OCI-LY7 (cell line): ENCODE data around the gene TSPAN5. TPM values are rescaled to one million over a fixed set of nuclear protein-coding genes. Genes with fewer than 3 reads are reported as not detected.

Experiments
- BruUV-seq: library from RNA; stranded (reverse); fragments of 400-500 nt; replicated peaks from 2 replicates; lab custom pipeline; 2021; lab: Mats Ljungman, UMichigan
- CTCF ChIA-PET: fragments of 300-600 bp; sonication (Branson Sonifier 250); formaldehyde crosslinking; loops from one replicate; lab custom pipeline; 2022; ENCODE audit warnings: antibody characterized with exemption; ENCODE audit not compliant: unreplicated experiment; lab: Charles Lee
- POLR2A ChIA-PET: fragments of 300-600 bp; sonication (Branson Sonifier 250); formaldehyde crosslinking; loops from one replicate; lab custom pipeline; 2022; ENCODE audit warnings: antibody characterized with exemption; lab: Charles Lee
- DNase-seq: peaks from one replicate; pipeline ENCODE4 v3.0.0-alpha.2; 2015; ENCODE audit warnings: low spot score
- H2AFZ ChIP-seq: fragments of 200-600 bp; sonication (generic), shearing (Covaris generic); 2 replicates; pipeline ENCODE4 v1.6.1; 2014; ENCODE audit warnings: mild to moderate bottlenecking, antibody characterized with exemption, low read length, moderate library complexity
- H3K27ac ChIP-seq: fragments of 200-600 bp; sonication (generic); 2 replicates; pipeline ENCODE4 v1.5.1; 2014; ENCODE audit warnings: mixed run types, low read depth, mild to moderate bottlenecking, moderate library complexity, low read length, inconsistent platforms; ENCODE audit not compliant: poor library complexity, severe bottlenecking
- H3K36me3 ChIP-seq: fragments of 200-600 bp; sonication (generic); 2 replicates; pipeline ENCODE4 v1.6.1; 2014; ENCODE audit warnings: mild to moderate bottlenecking, antibody characterized with exemption, low read length, moderate library complexity, mixed read lengths; ENCODE audit not compliant: insufficient read depth
- H3K4me1 ChIP-seq: fragments of 200-600 bp; sonication (generic); 2 replicates; pipeline ENCODE4 v1.5.1; 2014; ENCODE audit warnings: mild to moderate bottlenecking, low read length; ENCODE audit not compliant: insufficient read depth, poor library complexity, severe bottlenecking
- H3K4me2 ChIP-seq: fragments of 200-600 bp; sonication (generic); 2 replicates; pipeline ENCODE4 v1.6.1; 2014; ENCODE audit warnings: mild to moderate bottlenecking, low read length
- H3K4me3 ChIP-seq: fragments of 200-600 bp; sonication (generic); 2 replicates; pipeline ENCODE4 v1.5.1; 2014; ENCODE audit warnings: mild to moderate bottlenecking, low read depth, low read length; ENCODE audit not compliant: poor library complexity, severe bottlenecking
- H3K79me2 ChIP-seq: fragments of 200-600 bp; sonication (generic); 2 replicates; pipeline ENCODE4 v1.6.1; 2016; ENCODE audit warnings: low read depth, mild to moderate bottlenecking, low read length, moderate library complexity, mixed read lengths; ENCODE audit not compliant: insufficient read depth
- H3K9me2 ChIP-seq: fragments of 200-600 bp; sonication (generic); 2 replicates; pipeline ENCODE4 v1.6.1; 2016; ENCODE audit warnings: mild to moderate bottlenecking, low read length, mixed read lengths; ENCODE audit not compliant: insufficient read depth
- H3K9me3 ChIP-seq: fragments of 200-600 bp; sonication (generic); 2 replicates; pipeline ENCODE4 v1.6.1; 2014; ENCODE audit warnings: mild to moderate bottlenecking, mixed run types, low read length, mixed read lengths
- H4K20me1 ChIP-seq: fragments of 200-600 bp; sonication (generic); 2 replicates; pipeline ENCODE4 v1.6.1; 2014; ENCODE audit warnings: mild to moderate bottlenecking, antibody characterized with exemption, low read length, moderate library complexity, mixed read lengths; ENCODE audit not compliant: insufficient read depth
- CTCF ChIP-seq: fragments of 200-600 bp; sonication (generic); conservative IDR thresholded peaks from 2 replicates; pipeline ENCODE4 v1.5.1; 2014; ENCODE audit warnings: mild to moderate bottlenecking, antibody characterized with exemption, low read length, moderate library complexity, mixed read lengths
- EZH2phosphoT487 ChIP-seq: fragments of 200-600 bp; sonication (generic); IDR thresholded peaks from 2 replicates; pipeline ENCODE4 v1.6.1; 2018; ENCODE audit warnings: low read depth, borderline replicate concordance, mild to moderate bottlenecking, mixed run types, antibody characterized with exemption, low read length, moderate library complexity, mixed read lengths
- intact Hi-C: fragments of 100-400 bp; cut with micrococcal nuclease; formaldehyde crosslinking; loops from one replicate; pipeline ENCODE4 v1.10.0; 2022; ENCODE audit not compliant: unreplicated experiment
- total RNA-seq, 2 experiments: library from RNA; depleted of rRNA in 1 of 2; stranded (reverse); fragments of >200 nt in 1 of 2; shearing (Covaris generic) in 1 of 2; gene quantifications; 2 replicates each; pipeline ENCODE4 v1.2.3, GENCODE V29; 2014 to 2022

Gene TSPAN5
- total RNA-seq, 2 experiments from 2014 or later, result not detected

GRCh38 chr4:98577956-98578355 lies 80.5 kb downstream of the TSPAN5 start:
- Histone ChIP-seq H3K79me2 (no peaks in the 10 kb centered on the region), H3K27ac (no peak overlapping the region), H3K4me2 (no peak overlapping the region), H4K20me1 (no peaks in the 10 kb centered on the region), H3K9me3 (no peaks in the 10 kb centered on the region), H3K4me1 (no peaks in the 10 kb centered on the region), H2AFZ (no peak overlapping the region), H3K4me3 (no peak overlapping the region), H3K9me2 (no peaks in the 10 kb centered on the region), H3K36me3 (no peaks in the 10 kb centered on the region)
- no peak for TF ChIP-seq CTCF
- no peak for TF ChIP-seq EZH2phosphoT487
- BruUV-seq, result no TSS peak
- CTCF ChIA-PET, result no interaction called here
- DNase-seq, result no peak
- intact Hi-C loops, result no loop called here
- POLR2A ChIA-PET, result interaction anchor here (0.6 to 1.1 kb wide), 2 partner anchors 25 to 136 kb away, joined by 3 read pairs; no protein-coding TSS in a partner anchor

- POLR2A ChIA-PET, result no interaction called here
- no peaks in the 10 kb centered on the region for H3K79me2 ChIP-seq
- CTCF ChIA-PET, result no interaction called here
Measured at GRCh38 chr4:98574816-98575215, 83.6 kb downstream of the TSPAN5 start.

DNA sequence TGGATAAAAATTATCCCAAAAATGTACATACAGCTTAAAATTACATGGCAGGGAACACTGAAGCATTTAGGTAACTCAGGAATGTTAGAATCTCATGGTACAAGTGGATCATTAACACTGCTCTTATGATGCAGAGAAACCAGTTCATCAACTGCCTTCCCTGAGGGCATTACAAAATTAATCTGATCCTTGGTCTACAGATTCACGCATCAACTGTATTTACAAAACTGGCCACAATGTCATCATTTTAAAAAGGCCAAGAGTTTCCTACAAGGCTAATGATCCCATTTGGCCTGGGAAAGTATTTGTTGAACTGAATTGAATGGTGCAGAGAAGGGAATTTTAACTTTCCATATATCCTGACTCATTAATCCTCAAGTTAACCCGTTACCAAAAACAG lies 84.6 kb downstream of the TSPAN5 start:
- Histone ChIP-seq H3K79me2 (no peaks in the 10 kb centered on the region), H2AFZ (no peak overlapping the region), H3K4me3 (no peak overlapping the region), H3K27ac (no peak overlapping the region), H4K20me1 (no peaks in the 10 kb centered on the region), H3K9me3 (no peaks in the 10 kb centered on the region), H3K4me2 (no peak overlapping the region), H3K9me2 (no peaks in the 10 kb centered on the region), H3K36me3 (no peaks in the 10 kb centered on the region), H3K4me1 (no peaks in the 10 kb centered on the region)
- BruUV-seq, result no TSS peak
- POLR2A ChIA-PET, result no interaction called here
- TF ChIP-seq CTCF, result no peak
- TF ChIP-seq EZH2phosphoT487, result no peak
- no peak for DNase-seq
- intact Hi-C loops, result no loop called here
- CTCF ChIA-PET, result no interaction called here

More at GRCh38 chr4:98574816-98575215, 83.6 kb downstream of the TSPAN5 start:
- Histone ChIP-seq H4K20me1 (no peaks in the 10 kb centered on the region), H3K4me1 (no peaks in the 10 kb centered on the region), H3K27ac (no peak overlapping the region), H3K4me3 (no peak overlapping the region), H3K9me3 (no peaks in the 10 kb centered on the region), H3K9me2 (no peaks in the 10 kb centered on the region), H2AFZ (no peak overlapping the region), H3K4me2 (no peak overlapping the region), H3K36me3 (no peaks in the 10 kb centered on the region)
- TF ChIP-seq EZH2phosphoT487 (no peak), CTCF (no peak)
- intact Hi-C loops, result no loop called here
- no peak for DNase-seq
- no TSS peak for BruUV-seq
